ENCODE data around the gene ADAMTS1.

ADAMTS1 gene

DNA sequence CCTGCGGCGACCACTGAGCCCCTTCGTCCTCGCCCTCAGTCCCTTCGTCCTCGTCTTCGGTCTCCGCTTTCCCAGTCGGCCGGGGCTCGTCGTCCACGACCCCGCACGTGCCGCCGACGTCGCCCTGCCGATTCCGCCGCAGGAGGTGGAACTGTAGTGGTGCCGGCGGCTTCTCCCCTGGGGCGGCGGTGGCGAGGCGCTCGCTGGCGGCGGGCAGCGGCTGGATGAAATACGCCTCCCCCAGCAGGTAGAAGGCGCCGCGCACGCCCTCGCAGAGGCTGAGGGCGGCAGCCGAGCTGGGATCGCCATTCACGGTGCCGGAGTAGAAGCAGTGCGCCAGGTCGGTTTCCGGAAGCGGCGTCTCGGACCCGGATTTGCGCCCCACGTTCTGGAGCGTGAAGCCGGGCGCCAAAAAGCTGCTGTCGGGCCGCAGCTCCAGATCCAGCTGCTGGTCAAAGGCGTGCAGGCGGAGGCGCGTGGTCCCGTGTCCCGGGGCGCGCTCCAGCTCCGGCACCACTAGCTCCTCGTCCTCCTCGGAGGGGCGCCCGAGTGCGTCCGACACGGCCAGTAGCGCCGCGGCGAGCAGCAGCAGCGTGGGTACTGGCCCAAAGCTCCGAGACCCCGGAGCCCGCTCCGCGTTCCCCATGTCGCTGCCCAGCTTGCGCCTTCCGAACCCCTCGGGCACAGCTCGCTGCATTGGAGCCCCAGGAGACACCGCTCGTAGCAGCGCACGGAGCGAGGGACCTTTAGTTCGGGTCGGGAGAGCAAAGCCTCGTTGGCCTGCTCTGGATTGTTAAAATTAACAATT, 747 bp downstream of the ADAMTS1 start:
- Histone ChIP-seq H3K4me1 (ENCODE audit: control insufficient read depth in 1 of 2, insufficient read depth in 2 of 2, low read length in 2 of 2) (peaks cover 0 to 30% of the 10 kb centered on the region in 2 donors), H3K27ac (ENCODE audit: low read length) (peak overlapping the region; percentile 94), H3K4me3 (ENCODE audit: low read depth in 1 of 2, low read length in 2 of 2) (peak overlapping the region; percentile 83 to 93), H3K9me3 (ENCODE audit: control insufficient read depth in 1 of 2, low read length in 2 of 2) (no peaks in the 10 kb centered on the region), H3K36me3 (ENCODE audit: control insufficient read depth in 1 of 2, insufficient read depth in 2 of 2, low read length in 2 of 2) (peaks cover 20 to 30% of the 10 kb centered on the region in 2 donors), H3K27me3 (ENCODE audit: low read depth, low read length) (no peaks in the 10 kb centered on the region)

GRCh38 chr21:26843933-26844257, 1.3 kb downstream of the ADAMTS1 start:
- H3K36me3 ChIP-seq (ENCODE audit: control insufficient read depth in 1 of 2, insufficient read depth in 2 of 2, low read length in 2 of 2), result peaks cover 26 to 35% of the 10 kb centered on the region in 2 donors
- peak overlapping the region; percentile 83 to 93 for H3K4me3 ChIP-seq (ENCODE audit: low read depth in 1 of 2, low read length in 2 of 2)
- H3K9me3 ChIP-seq (ENCODE audit: control insufficient read depth in 1 of 2, low read length in 2 of 2), result no peaks in the 10 kb centered on the region
- H3K4me1 ChIP-seq (ENCODE audit: control insufficient read depth in 1 of 2, insufficient read depth in 2 of 2, low read length in 2 of 2), result peaks cover 0 to 30% of the 10 kb centered on the region in 2 donors
- H3K27ac ChIP-seq (ENCODE audit: low read length), result peak overlapping the region; percentile 94
- H3K27me3 ChIP-seq (ENCODE audit: low read depth, low read length), result no peaks in the 10 kb centered on the region

GRCh38 chr21:26842974-26843932, 2.0 kb downstream of the ADAMTS1 start:
- Histone ChIP-seq H3K4me3 (ENCODE audit: low read depth in 1 of 2, low read length in 2 of 2) (peak overlapping the region; percentile 83 to 93), H3K36me3 (ENCODE audit: control insufficient read depth in 1 of 2, insufficient read depth in 2 of 2, low read length in 2 of 2) (peaks cover 31 to 41% of the 10 kb centered on the region in 2 donors), H3K4me1 (ENCODE audit: control insufficient read depth in 1 of 2, insufficient read depth in 2 of 2, low read length in 2 of 2) (peaks cover 0 to 30% of the 10 kb centered on the region in 2 donors), H3K27ac (ENCODE audit: low read length) (peak overlapping the region; percentile 94), H3K9me3 (ENCODE audit: control insufficient read depth in 1 of 2, low read length in 2 of 2) (no peaks in the 10 kb centered on the region), H3K27me3 (ENCODE audit: low read depth, low read length) (no peaks in the 10 kb centered on the region)

- H3K4me3 ChIP-seq (ENCODE audit: low read depth in 1 of 2, low read length in 2 of 2), result peak overlapping the region; percentile 83 to 93
- H3K36me3 ChIP-seq (ENCODE audit: control insufficient read depth in 1 of 2, insufficient read depth in 2 of 2, low read length in 2 of 2), result peaks cover 40 to 50% of the 10 kb centered on the region in 2 donors
- H3K9me3 ChIP-seq (ENCODE audit: control insufficient read depth in 1 of 2, low read length in 2 of 2), result no peaks in the 10 kb centered on the region
- peak overlapping the region; percentile 56 for H3K27ac ChIP-seq (ENCODE audit: low read length)
- H3K27me3 ChIP-seq (ENCODE audit: low read depth, low read length), result no peaks in the 10 kb centered on the region
- H3K4me1 ChIP-seq (ENCODE audit: control insufficient read depth in 1 of 2, insufficient read depth in 2 of 2, low read length in 2 of 2), result peaks cover 0 to 36% of the 10 kb centered on the region in 2 donors
Observed at GRCh38 chr21:26842300-26842699, 2.9 kb downstream of the ADAMTS1 start.

- Histone ChIP-seq H3K27me3 (ENCODE audit: low read depth, low read length) (no peaks in the 10 kb centered on the region), H3K4me1 (ENCODE audit: control insufficient read depth in 1 of 2, insufficient read depth in 2 of 2, low read length in 2 of 2) (peaks cover 0 to 37% of the 10 kb centered on the region in 2 donors), H3K9me3 (ENCODE audit: control insufficient read depth in 1 of 2, low read length in 2 of 2) (no peaks in the 10 kb centered on the region), H3K4me3 (ENCODE audit: low read depth in 1 of 2, low read length in 2 of 2) (peak overlapping the region; percentile 47 to 83), H3K27ac (ENCODE audit: low read length) (peak overlapping the region; percentile 6), H3K36me3 (ENCODE audit: control insufficient read depth in 1 of 2, insufficient read depth in 2 of 2, low read length in 2 of 2) (peaks cover 40 to 59% of the 10 kb centered on the region in 2 donors)
Observed at GRCh38 chr21:26840912-26841311, 4.3 kb downstream of the ADAMTS1 start.

DNA sequence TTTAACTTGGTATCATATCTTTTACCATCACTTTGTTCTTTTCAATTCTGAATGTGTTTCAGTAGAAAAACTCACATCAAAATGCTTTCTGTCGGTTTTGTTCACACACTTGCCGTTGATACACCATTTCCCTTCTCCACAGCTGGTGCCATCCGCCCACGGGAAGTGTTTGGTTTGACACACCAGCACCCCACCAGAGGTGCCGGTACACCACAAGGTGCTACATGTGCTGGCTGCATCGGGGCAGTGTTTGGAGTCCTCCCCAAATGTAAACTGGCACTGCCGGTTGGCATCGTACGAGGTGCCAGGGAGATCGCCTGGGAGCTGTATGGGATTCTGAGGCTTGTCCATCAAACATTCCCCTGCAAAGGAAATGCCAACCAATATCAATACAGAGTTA, 5.0 kb downstream of the ADAMTS1 start:
- Histone ChIP-seq H3K9me3 (ENCODE audit: control insufficient read depth in 1 of 2, low read length in 2 of 2) (no peaks in the 10 kb centered on the region), H3K4me3 (ENCODE audit: low read depth in 1 of 2, low read length in 2 of 2) (peak overlapping the region; percentile 47 to 83), H3K27me3 (ENCODE audit: low read depth, low read length) (no peaks in the 10 kb centered on the region), H3K36me3 (ENCODE audit: control insufficient read depth in 1 of 2, insufficient read depth in 2 of 2, low read length in 2 of 2) (peaks cover 40 to 59% of the 10 kb centered on the region in 2 donors), H3K4me1 (ENCODE audit: control insufficient read depth in 1 of 2, insufficient read depth in 2 of 2, low read length in 2 of 2) (peaks cover 0 to 37% of the 10 kb centered on the region in 2 donors), H3K27ac (ENCODE audit: low read length) (peak overlapping the region; percentile 6)

GRCh38 chr21:26837539-26837938, 7.7 kb downstream of the ADAMTS1 start:
- no peaks in the 10 kb centered on the region for H3K9me3 ChIP-seq (ENCODE audit: control insufficient read depth in 1 of 2, low read length in 2 of 2)

DNA sequence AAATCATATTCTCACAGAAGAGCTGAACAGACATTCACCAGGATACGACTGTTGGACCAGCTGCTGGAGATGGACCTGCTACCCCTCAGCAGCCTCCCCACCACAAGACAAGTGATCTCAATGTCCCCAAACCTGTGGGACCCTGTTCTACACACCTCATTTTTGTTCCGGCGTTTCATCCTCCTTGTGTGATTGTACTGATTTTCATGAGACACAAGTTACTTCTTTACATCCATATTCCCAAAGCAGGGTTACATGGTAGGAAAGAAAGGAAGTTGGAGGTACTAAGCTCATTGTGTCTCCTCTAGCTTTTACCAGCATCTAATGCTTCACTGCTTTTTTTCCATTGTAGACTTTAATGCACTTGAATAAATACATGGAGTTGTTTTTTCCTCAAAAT, 8.7 kb downstream of the ADAMTS1 start:
- peaks cover 31 to 42% of the 10 kb centered on the region in 2 donors for H3K36me3 ChIP-seq (ENCODE audit: control insufficient read depth in 1 of 2, insufficient read depth in 2 of 2, low read length in 2 of 2)
- peaks cover 0 to 28% of the 10 kb centered on the region in 2 donors for H3K4me1 ChIP-seq (ENCODE audit: control insufficient read depth in 1 of 2, insufficient read depth in 2 of 2, low read length in 2 of 2)
- H3K9me3 ChIP-seq (ENCODE audit: control insufficient read depth in 1 of 2, low read length in 2 of 2), result no peaks in the 10 kb centered on the region
- no peak overlapping the region for H3K4me3 ChIP-seq (ENCODE audit: low read depth in 1 of 2, low read length in 2 of 2)
- no peak overlapping the region for H3K27ac ChIP-seq (ENCODE audit: low read length)
- H3K27me3 ChIP-seq (ENCODE audit: low read depth, low read length), result no peaks in the 10 kb centered on the region

More at GRCh38 chr21:26837539-26837938, 7.7 kb downstream of the ADAMTS1 start:
- no peaks in the 10 kb centered on the region for H3K27me3 ChIP-seq (ENCODE audit: low read depth, low read length)
- no peak overlapping the region for H3K4me3 ChIP-seq (ENCODE audit: low read depth in 1 of 2, low read length in 2 of 2)
- H3K4me1 ChIP-seq (ENCODE audit: control insufficient read depth in 1 of 2, insufficient read depth in 2 of 2, low read length in 2 of 2), result peaks cover 0 to 33% of the 10 kb centered on the region in 2 donors
- no peak overlapping the region for H3K27ac ChIP-seq (ENCODE audit: low read length)
- peaks cover 38 to 51% of the 10 kb centered on the region in 2 donors for H3K36me3 ChIP-seq (ENCODE audit: control insufficient read depth in 1 of 2, insufficient read depth in 2 of 2, low read length in 2 of 2)

DNA sequence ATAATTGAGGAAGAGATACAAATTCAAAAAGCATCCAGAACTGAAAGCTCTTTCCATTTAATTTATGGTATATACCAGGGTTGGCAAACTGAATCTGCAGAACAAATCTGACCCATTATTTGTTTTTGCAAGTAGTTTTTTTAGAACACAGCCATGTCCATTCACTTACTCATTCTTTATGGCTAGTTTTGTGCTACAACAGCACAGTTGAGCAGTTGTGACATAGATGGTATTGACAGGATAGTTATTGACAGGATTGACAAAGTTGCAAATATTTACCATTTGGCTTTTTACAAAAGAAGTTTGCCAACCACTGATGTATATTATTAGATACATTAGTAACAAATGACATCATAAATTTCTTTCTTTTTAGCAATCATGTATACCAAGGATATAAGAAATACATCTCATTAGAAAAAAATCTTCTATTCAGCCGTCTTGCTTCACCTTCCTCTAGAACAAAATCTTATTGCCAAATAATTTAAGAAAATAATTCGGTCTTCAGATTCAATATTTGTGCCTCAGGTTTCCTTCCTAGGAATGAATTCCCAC, 9.4 kb downstream of the ADAMTS1 start:
- H3K27me3 ChIP-seq (ENCODE audit: low read depth, low read length), result no peaks in the 10 kb centered on the region
- H3K9me3 ChIP-seq (ENCODE audit: control insufficient read depth in 1 of 2, low read length in 2 of 2), result no peaks in the 10 kb centered on the region
- H3K4me3 ChIP-seq (ENCODE audit: low read depth in 1 of 2, low read length in 2 of 2), result no peak overlapping the region
- peaks cover 0 to 25% of the 10 kb centered on the region in 2 donors for H3K4me1 ChIP-seq (ENCODE audit: control insufficient read depth in 1 of 2, insufficient read depth in 2 of 2, low read length in 2 of 2)
- H3K27ac ChIP-seq (ENCODE audit: low read length), result no peak overlapping the region
- peaks cover 30 to 42% of the 10 kb centered on the region in 2 donors for H3K36me3 ChIP-seq (ENCODE audit: control insufficient read depth in 1 of 2, insufficient read depth in 2 of 2, low read length in 2 of 2)

GRCh38 chr21:26835027-26835713, 10.0 kb downstream of the ADAMTS1 start:
- peaks cover 27 to 36% of the 10 kb centered on the region in 2 donors for H3K36me3 ChIP-seq (ENCODE audit: control insufficient read depth in 1 of 2, insufficient read depth in 2 of 2, low read length in 2 of 2)
- peaks cover 0 to 19% of the 10 kb centered on the region in 2 donors for H3K4me1 ChIP-seq (ENCODE audit: control insufficient read depth in 1 of 2, insufficient read depth in 2 of 2, low read length in 2 of 2)
- H3K4me3 ChIP-seq (ENCODE audit: low read depth in 1 of 2, low read length in 2 of 2), result no peak overlapping the region
- no peaks in the 10 kb centered on the region for H3K9me3 ChIP-seq (ENCODE audit: control insufficient read depth in 1 of 2, low read length in 2 of 2)
- no peaks in the 10 kb centered on the region for H3K27me3 ChIP-seq (ENCODE audit: low read depth, low read length)
- H3K27ac ChIP-seq (ENCODE audit: low read length), result no peak overlapping the region
